Heart right ventricle (tissue), 16 donors: Measurements from ENCODE around the gene CAPN9. TPM values are rescaled to one million over a fixed set of nuclear protein-coding genes. Genes with fewer than 3 reads are reported as not detected.

Source experiments
- ATAC-seq, 8 donors: fragments of 200-7000 bp; cut with Tn5 transposase; one replicate each; pipeline ENCODE4 v1.9.1; 2020; ENCODE audit warnings: mild to moderate bottlenecking in 8 of 8, moderate library complexity in 8 of 8, moderate number of reproducible peaks in 1 of 8
- DNase-seq, 2 donors: peaks; one replicate each; pipeline ENCODE4 v3.0.0-alpha.2; 2020
- H3K27ac ChIP-seq, 10 donors: fragments of 200-600 bp; sonication (generic) in 2 of 10; one replicate each; pipeline versions ENCODE4 v1.5.0 to v1.8.0; 2020 to 2022; ENCODE audit warnings: mild to moderate bottlenecking in 3 of 10
- H3K27me3 ChIP-seq, 7 donors: fragments of 200-600 bp; one replicate each; pipeline ENCODE4 v1.8.0; 2021 to 2022; ENCODE audit warnings: mild to moderate bottlenecking in 2 of 7
- H3K36me3 ChIP-seq, 9 donors: fragments of 200-600 bp; sonication (generic) in 1 of 9; one replicate each; pipeline versions ENCODE4 v1.5.0 to v1.8.0; 2020 to 2022; ENCODE audit warnings: mild to moderate bottlenecking in 2 of 9
- H3K4me1 ChIP-seq, 9 donors: fragments of 200-600 bp; sonication (generic) in 1 of 9; one replicate each; pipeline versions ENCODE4 v1.5.0 to v1.8.0; 2020 to 2022; ENCODE audit warnings: mild to moderate bottlenecking in 4 of 9
- H3K4me3 ChIP-seq, 10 donors: fragments of 200-600 bp; sonication (generic) in 2 of 10; one replicate each; pipeline versions ENCODE4 v1.5.0 to v1.8.0; 2020 to 2022; ENCODE audit warnings: mild to moderate bottlenecking in 7 of 10, moderate library complexity in 2 of 10
- H3K9me3 ChIP-seq, 11 donors: fragments of 200-600 bp in 10 of 11; sonication (generic) in 2 of 11; one replicate each; pipeline versions ENCODE4 v1.5.0 to v1.8.0; 2013 to 2022; ENCODE audit warnings: mild to moderate bottlenecking in 2 of 11, control low read depth in 1 of 11, moderate library complexity in 1 of 11
- WGBS, 2 donors: extraction: QIAGEN DNeasy Blood & Tissue Kit; methylation state at CpG; one replicate each; pipeline ENCODE4 v1.1.7; 2013; ENCODE audit warnings: inconsistent platforms in 1 of 2; 5-methylcytosine and 5-hydroxymethylcytosine counted together
- intact Hi-C, 10 donors: fragments of 100-400 bp; cut with DNase I; formaldehyde crosslinking; loops; one replicate each; pipeline versions ENCODE4 v1.11.1 to v1.14.2; 2022
- polyA plus RNA-seq, 2 donors: library from polyadenylated mRNA; stranded (reverse); fragments of 200-250 nt; gene quantifications; one replicate each; pipeline ENCODE4 v1.2.3, GENCODE V29; 2013
- total RNA-seq, 10 donors: library from RNA; stranded (reverse); fragmentation: NEBNext Ultra II Directional in 3 of 10; extraction: Animal tissue kit (Norgen Biotek cat#: 25700) in 3 of 10; gene quantifications; one replicate each; pipeline versions ENCODE4 v1.2.1 to v1.2.4, GENCODE V29; 2021 to 2023
- TF ChIP-seq, protein P1 (sequence below), 9 donors: fragments of 200-600 bp; sonication (generic) in 2 of 9; IDR thresholded peaks; one replicate each; pipeline versions ENCODE4 v1.5.0 to v1.8.0; 2021 to 2022; ENCODE audit warnings: antibody characterized with exemption in 9 of 9, mild to moderate bottlenecking in 5 of 9, moderate library complexity in 1 of 9
- donor health status: Arrhythmogenic right ventricular cardiomyopathy.
- donor health status: ischemic (EF 13 %, LVEDD 7.1; RV severe dilation, severe dysfunction).
- donor health status: healthy with polysubstance abuse.
- donor health status: DM: no; HTN: yes; CAD: no.
- donor health status: DM: no; HTN: no; CAD: no.
- donor health status: ischemic (EF 25% LVEDD 6.9; RV normal size, moderate dysfunction).
- donor health status: ischemic (EF 25% LVEDD 5.7; RV mildly dilated, moderate dysfunction).
- donor health status: healthy.
- donor health status: DM: yes; HTN: yes; CAD: no.
- donor health status: Ischemic cardiomyopathy.
- donor health status: ischemic (EF 35%, LVEDD 5.7; RV mildly dilated, moderate dysfunction).
- donor health status: nonischemic (EF 11% LVEDD 7.7; RV severe dilation, severe dysfunction).
- donor health status: DM: yes; HTN: yes; CAD: no.
- donor health status: PGD.
- donor health status: ischemic (EF 29% LVEDD 5.4; RV normal size, mild dysfunction).
- donor health status: nonischemic (EF 23%, LVEDD 6.1; RV moderate dilation, normal function).

CAPN9 gene
- total and polyA plus RNA-seq, 12 donors: 0.22 to 0.25 (median 0.24) TPM; not detected in 9

DNA sequence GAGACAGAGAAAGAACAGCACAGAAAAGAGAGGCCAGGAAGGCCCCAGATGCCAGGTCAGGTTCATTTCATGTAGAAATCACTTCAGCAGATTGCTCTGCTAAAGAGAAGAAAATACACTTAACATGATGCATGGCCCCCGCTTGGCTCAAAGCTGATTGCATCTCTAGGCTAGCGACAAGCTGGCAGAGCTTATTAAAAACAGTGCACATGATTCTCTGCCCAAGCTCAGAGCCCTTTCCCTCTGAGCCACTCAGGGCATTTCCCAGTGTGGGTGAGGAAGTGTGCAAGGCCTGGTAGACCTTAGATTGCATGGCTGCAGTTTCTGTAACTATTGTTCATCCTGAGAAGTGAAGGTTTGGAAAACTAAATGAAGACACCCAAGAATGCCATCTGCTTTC is 3.3 kb upstream of the CAPN9 start:
- Histone ChIP-seq H3K36me3 (no peaks in the 10 kb centered on the region), H3K9me3 (no peaks in the 10 kb centered on the region), H3K4me3 (no peak overlapping the region), H3K27ac (no peak overlapping the region), H3K4me1 (no peaks in the 10 kb centered on the region), H3K27me3 (no peaks in the 10 kb centered on the region)
- intact Hi-C loops: no loop called here
- WGBS, 2 donors: 76 to 89% methylated on average over 2 of the region's 2 CpGs
- ATAC-seq: no peak
- no peak for DNase-seq
- TF ChIP-seq, protein P1, sequence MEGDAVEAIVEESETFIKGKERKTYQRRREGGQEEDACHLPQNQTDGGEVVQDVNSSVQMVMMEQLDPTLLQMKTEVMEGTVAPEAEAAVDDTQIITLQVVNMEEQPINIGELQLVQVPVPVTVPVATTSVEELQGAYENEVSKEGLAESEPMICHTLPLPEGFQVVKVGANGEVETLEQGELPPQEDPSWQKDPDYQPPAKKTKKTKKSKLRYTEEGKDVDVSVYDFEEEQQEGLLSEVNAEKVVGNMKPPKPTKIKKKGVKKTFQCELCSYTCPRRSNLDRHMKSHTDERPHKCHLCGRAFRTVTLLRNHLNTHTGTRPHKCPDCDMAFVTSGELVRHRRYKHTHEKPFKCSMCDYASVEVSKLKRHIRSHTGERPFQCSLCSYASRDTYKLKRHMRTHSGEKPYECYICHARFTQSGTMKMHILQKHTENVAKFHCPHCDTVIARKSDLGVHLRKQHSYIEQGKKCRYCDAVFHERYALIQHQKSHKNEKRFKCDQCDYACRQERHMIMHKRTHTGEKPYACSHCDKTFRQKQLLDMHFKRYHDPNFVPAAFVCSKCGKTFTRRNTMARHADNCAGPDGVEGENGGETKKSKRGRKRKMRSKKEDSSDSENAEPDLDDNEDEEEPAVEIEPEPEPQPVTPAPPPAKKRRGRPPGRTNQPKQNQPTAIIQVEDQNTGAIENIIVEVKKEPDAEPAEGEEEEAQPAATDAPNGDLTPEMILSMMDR (IDR thresholded peaks at IDR 0.05): no peak

DNA sequence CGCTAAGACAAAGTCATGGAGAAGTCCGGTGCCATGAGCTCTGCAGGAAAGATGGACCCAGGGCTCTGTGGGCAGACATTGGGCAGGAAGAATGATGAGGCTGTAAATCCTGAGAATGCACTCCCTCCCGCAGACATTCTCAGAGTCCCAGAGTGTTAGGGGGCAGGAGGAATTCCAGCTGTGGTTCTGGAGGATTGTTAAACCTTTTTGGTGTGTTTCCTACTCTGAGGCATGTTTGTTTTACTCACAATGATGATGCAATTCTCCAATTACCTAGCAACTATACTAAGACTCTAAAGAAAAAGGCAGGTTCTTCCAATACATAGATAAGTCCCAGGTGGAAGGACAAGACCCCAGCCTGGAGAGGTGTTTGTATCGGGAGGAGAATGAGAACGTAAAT is 2.8 kb upstream of the CAPN9 start:
- no peaks in the 10 kb centered on the region for H3K9me3 ChIP-seq
- TF ChIP-seq, protein P1 (IDR thresholded peaks at IDR 0.05): no peak
- H3K36me3 ChIP-seq: no peaks in the 10 kb centered on the region
- 76 to 84% methylated on average over 5 of the region's 5 CpGs for whole genome bisulfite sequencing, 2 donors
- no peak overlapping the region for H3K4me3 ChIP-seq
- no peak for ATAC-seq
- intact Hi-C loops: no loop called here
- no peaks in the 10 kb centered on the region for H3K27me3 ChIP-seq
- H3K4me1 ChIP-seq: no peaks in the 10 kb centered on the region
- no peak overlapping the region for H3K27ac ChIP-seq
- DNase-seq: no peak

DNA sequence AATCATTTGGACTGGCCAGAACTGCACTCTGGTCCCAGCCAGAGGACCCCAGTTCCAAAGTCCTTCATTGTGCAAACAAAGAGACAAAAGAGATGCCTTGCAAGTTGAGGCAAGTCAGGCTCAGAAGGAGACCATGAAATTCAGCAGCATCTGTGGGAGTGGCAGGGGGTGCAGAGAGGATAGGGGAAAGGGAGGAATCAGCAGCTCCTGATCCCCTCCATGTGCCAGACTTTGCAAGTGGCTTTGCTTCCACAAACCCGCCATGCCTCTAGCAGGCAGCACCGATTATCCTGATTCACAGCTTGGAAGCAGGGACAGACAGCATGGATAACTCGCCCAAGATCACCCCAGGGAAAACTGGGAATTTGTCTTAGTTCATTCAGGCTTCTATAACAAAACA is 2.1 kb upstream of the CAPN9 start:
- Histone ChIP-seq H3K27me3 (no peaks in the 10 kb centered on the region), H3K36me3 (no peaks in the 10 kb centered on the region), H3K27ac (no peak overlapping the region), H3K4me1 (no peaks in the 10 kb centered on the region), H3K4me3 (no peak overlapping the region), H3K9me3 (no peaks in the 10 kb centered on the region)
- intact Hi-C loops: no loop called here
- 64 to 71% methylated on average over 3 of the region's 3 CpGs for WGBS, 2 donors
- TF ChIP-seq, protein P1 (IDR thresholded peaks at IDR 0.05): no peak
- ATAC-seq: no peak
- no peak for DNase-seq

DNA sequence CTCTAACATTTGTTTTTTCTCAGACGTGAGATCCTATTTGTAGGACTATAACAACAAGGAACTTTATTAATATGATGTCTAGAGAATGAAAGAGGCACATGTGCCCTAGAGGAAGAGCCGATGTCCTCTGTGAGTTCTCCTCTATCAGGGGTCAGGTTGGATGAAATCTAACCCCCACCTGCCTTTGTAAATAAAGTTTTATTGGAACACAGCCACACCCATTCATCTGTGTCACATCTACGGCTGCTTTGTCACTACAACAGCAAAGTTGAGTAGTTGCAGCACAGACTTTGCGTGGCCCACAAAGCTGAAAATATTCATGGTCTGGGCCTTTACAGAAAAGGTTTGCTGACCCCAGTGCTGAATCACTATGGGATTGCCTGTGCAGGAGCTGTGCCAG is 571 bp upstream of the CAPN9 start:
- Histone ChIP-seq H3K27ac (no peak overlapping the region), H3K36me3 (no peaks in the 10 kb centered on the region), H3K4me1 (no peaks in the 10 kb centered on the region), H3K9me3 (no peaks in the 10 kb centered on the region), H3K4me3 (no peak overlapping the region), H3K27me3 (no peaks in the 10 kb centered on the region)
- 95 to 97% methylated on average over 4 of the region's 4 CpGs for WGBS, 2 donors
- TF ChIP-seq, protein P1 (IDR thresholded peaks at IDR 0.05): no peak
- ATAC-seq (no peak), DNase-seq (no peak)
- intact Hi-C loops: no loop called here
